OCI-LY3 (cell line): ENCODE data around the gene PEDS1.

Experiments used
- EZH2phosphoT487 ChIP-seq: fragments of 200-600 bp; shearing (Covaris generic); IDR thresholded peaks from 2 replicates; pipeline ENCODE4 v1.6.1; 2018; ENCODE audit warnings: antibody characterized with exemption, mixed run types, low read depth
- TF ChIP-seq, protein P1 (sequence below): fragments of 200-600, 300-600 bp; sonication (generic); IDR thresholded peaks from 2 replicates; pipeline ENCODE4 v1.5.1; 2014; ENCODE audit warnings: antibody characterized with exemption, low read length, low read depth

DNA sequence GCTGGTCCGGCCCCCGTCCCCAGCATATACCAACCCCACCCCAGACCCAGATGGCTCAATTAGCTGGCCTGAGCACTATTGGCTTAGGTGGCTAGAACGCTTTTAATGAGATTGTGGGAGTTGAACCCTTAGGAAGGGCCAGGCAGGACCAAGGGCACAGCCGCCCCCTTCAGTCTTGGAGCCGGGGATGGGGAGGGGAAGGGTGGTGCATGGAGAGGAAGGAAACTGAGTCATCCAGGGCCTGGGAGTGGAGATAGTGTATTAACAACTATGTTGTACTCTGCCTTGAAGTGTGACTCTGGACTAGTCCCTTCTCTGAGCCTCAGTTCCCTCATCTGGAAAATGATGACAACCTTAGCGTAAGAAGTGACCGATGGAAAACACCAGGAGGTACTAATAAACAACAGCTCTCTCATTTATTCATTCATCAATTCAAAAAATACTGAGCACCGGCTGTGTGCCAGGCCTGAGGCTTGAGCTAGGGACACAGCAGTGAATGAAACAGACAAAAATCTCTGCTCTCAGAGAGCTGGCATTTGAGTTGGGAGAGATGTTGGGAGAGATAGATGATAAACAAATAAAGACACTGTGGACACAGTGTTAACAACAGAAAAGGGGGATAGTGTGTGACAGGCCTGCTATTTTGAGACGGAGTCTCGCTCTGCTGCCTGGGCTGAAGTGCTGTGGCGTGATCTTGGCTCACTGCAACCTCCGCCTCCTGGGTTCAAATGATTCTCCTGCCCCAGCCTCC lies 11.5 kb downstream of the PEDS1 start:
- TF ChIP-seq, protein P1, sequence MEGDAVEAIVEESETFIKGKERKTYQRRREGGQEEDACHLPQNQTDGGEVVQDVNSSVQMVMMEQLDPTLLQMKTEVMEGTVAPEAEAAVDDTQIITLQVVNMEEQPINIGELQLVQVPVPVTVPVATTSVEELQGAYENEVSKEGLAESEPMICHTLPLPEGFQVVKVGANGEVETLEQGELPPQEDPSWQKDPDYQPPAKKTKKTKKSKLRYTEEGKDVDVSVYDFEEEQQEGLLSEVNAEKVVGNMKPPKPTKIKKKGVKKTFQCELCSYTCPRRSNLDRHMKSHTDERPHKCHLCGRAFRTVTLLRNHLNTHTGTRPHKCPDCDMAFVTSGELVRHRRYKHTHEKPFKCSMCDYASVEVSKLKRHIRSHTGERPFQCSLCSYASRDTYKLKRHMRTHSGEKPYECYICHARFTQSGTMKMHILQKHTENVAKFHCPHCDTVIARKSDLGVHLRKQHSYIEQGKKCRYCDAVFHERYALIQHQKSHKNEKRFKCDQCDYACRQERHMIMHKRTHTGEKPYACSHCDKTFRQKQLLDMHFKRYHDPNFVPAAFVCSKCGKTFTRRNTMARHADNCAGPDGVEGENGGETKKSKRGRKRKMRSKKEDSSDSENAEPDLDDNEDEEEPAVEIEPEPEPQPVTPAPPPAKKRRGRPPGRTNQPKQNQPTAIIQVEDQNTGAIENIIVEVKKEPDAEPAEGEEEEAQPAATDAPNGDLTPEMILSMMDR = no peak
- no peak for TF ChIP-seq EZH2phosphoT487
